Measurements from ENCODE around the gene GRM7. TPM values are rescaled to one million over a fixed set of nuclear protein-coding genes. Genes with fewer than 3 reads are reported as not detected.

Gene GRM7
- not detected in 5 replicates for total RNA-seq (2022; extraction: Qiagen RNA extraction; ENCODE audit: low read depth)

DNA sequence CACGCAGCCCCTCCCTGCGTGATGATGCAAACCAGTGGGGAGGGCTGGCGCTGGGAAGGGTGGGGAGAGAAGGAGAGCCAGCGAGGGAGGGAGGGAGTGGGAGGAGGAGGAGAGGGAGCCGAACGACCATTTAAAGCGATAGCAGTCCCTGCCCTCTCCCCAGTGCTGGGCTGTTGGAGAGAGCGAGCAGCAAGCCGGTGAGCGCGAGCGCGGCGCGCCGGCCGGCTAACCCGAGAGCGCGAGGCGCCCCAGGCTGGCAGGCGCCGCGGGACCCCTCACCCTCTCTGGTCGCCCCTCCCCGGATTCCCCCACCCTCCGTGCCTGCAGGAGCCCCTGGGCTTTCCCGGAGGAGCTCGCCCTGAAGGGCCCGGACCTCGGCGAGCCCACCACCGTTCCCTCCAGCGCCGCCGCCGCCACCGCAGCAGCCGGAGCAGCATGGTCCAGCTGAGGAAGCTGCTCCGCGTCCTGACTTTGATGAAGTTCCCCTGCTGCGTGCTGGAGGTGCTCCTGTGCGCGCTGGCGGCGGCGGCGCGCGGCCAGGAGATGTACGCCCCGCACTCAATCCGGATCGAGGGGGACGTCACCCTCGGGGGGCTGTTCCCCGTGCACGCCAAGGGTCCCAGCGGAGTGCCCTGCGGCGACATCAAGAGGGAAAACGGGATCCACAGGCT lies at the start of gene GRM7:
Gene GRM7 (plus strand): TSS at position 162 of the 671 bp plus-strand sequence.

Measured in A549 treated with GW870086 at 1 μM for 4 hours (cell line).